Neural progenitor cell (in vitro differentiated cells): ENCODE measurements around the gene DPYD.

Experiments
- CTCF ChIP-seq: fragments of 200-600 bp; sonication (generic); IDR thresholded peaks from 2 replicates; pipeline ENCODE4 v1.5.1; 2017; ENCODE audit warnings: antibody characterized with exemption, mild to moderate bottlenecking
- EZH2 ChIP-seq: fragments of 200-600 bp; sonication (generic); IDR thresholded peaks from 2 replicates; pipeline ENCODE4 v1.6.1; 2017; ENCODE audit warnings: antibody characterized with exemption, mild to moderate bottlenecking, moderate library complexity
- EZH2phosphoT487 ChIP-seq: fragments of 200-600 bp; sonication (generic); IDR thresholded peaks from 2 replicates; pipeline ENCODE4 v1.6.1; 2017; ENCODE audit warnings: antibody characterized with exemption

- TF ChIP-seq CTCF (no peak), EZH2 (no peak), EZH2phosphoT487 (no peak)
These were observed 468.9 kb downstream of the DPYD start for GRCh38 chr1:97451944-97452343.
